ENCODE measurements around the gene KDM4D. TPM values are rescaled to one million over a fixed set of nuclear protein-coding genes. Genes with fewer than 3 reads are reported as not detected.

KDM4D gene
- total and polyA plus RNA-seq, 2 experiments from 2014 or later: 0.65 to 0.94 TPM

DNA sequence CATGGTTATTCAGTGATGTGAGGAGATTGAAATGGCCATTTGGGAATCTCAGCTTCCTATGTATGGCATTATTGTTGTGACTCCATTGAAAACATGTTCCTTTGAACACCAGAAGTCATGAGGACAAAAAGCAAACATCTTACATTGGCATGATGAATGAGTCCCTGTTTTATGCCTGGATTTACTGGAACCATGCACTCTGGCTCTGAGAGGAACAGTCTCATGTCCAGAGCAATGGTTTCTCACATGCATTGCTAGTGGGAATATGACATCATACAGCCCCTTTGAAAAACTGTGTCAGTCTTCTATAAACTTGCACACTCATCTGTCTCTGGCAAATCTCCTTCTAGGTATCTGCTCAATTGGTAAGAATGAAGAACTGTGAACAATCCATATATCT lies 72.3 kb downstream of the KDM4D start:
- ATAC-seq: no peak
- peaks cover 1% of the 10 kb centered on the region for H3K27me3 Mint-ChIP-seq (ENCODE audit: insufficient read depth, low read depth, poor library complexity)

More for the DNA sequence above, 72.3 kb downstream of the KDM4D start:
- H3K27ac ChIP-seq (ENCODE audit: low read depth): no peak overlapping the region
- H4K20me1 ChIP-seq (replicated peaks; ENCODE audit: insufficient read depth): no peaks in the 10 kb centered on the region
- Mint-ChIP-seq H3K4me3 (no peak overlapping the region), H3K27ac (no peak overlapping the region), H3K36me3 (ENCODE audit: low read depth) (no peaks in the 10 kb centered on the region), H3K4me1 (no peaks in the 10 kb centered on the region), H3K9me3 (no peaks in the 10 kb centered on the region)
- H2AFZ ChIP-seq: no peak overlapping the region
- no peaks in the 10 kb centered on the region for H3K4me1 ChIP-seq (ENCODE audit: insufficient read depth)
- no peak for DNase-seq (ENCODE audit: low spot score)
- no peak overlapping the region for H3K4me3 ChIP-seq
- no peaks in the 10 kb centered on the region for H3K36me3 ChIP-seq (ENCODE audit: insufficient read depth)
- no peaks in the 10 kb centered on the region for H3F3A ChIP-seq (replicated peaks; ENCODE audit: low read depth)
- no peak overlapping the region for H3K4me2 ChIP-seq
- TF ChIP-seq STAT1 (IDR thresholded peaks at IDR 0.05; ENCODE audit: unreplicated experiment) (no peak), POLR2AphosphoS5 (IDR thresholded peaks at IDR 0.05; ENCODE audit: low read depth) (no peak), ZNF331 (CRISPR knock-in tag; IDR thresholded peaks at IDR 0.05; ENCODE audit: low read depth) (no peak), JUNB (IDR thresholded peaks at IDR 0.05; ENCODE audit: unreplicated experiment) (no peak), EZH2phosphoT487 (IDR thresholded peaks at IDR 0.05; ENCODE audit: unreplicated experiment) (no peak), EZH2 (IDR thresholded peaks at IDR 0.05; ENCODE audit: low read depth, unreplicated experiment) (no peak), CREB1 (CRISPR knock-in tag; IDR thresholded peaks at IDR 0.05; ENCODE audit: low read depth) (no peak), ZNF114 (CRISPR knock-in tag; IDR thresholded peaks at IDR 0.05) (no peak), NANOG (IDR thresholded peaks at IDR 0.05; ENCODE audit: borderline replicate concordance) (no peak)
- TF ChIP-seq, protein P1, sequence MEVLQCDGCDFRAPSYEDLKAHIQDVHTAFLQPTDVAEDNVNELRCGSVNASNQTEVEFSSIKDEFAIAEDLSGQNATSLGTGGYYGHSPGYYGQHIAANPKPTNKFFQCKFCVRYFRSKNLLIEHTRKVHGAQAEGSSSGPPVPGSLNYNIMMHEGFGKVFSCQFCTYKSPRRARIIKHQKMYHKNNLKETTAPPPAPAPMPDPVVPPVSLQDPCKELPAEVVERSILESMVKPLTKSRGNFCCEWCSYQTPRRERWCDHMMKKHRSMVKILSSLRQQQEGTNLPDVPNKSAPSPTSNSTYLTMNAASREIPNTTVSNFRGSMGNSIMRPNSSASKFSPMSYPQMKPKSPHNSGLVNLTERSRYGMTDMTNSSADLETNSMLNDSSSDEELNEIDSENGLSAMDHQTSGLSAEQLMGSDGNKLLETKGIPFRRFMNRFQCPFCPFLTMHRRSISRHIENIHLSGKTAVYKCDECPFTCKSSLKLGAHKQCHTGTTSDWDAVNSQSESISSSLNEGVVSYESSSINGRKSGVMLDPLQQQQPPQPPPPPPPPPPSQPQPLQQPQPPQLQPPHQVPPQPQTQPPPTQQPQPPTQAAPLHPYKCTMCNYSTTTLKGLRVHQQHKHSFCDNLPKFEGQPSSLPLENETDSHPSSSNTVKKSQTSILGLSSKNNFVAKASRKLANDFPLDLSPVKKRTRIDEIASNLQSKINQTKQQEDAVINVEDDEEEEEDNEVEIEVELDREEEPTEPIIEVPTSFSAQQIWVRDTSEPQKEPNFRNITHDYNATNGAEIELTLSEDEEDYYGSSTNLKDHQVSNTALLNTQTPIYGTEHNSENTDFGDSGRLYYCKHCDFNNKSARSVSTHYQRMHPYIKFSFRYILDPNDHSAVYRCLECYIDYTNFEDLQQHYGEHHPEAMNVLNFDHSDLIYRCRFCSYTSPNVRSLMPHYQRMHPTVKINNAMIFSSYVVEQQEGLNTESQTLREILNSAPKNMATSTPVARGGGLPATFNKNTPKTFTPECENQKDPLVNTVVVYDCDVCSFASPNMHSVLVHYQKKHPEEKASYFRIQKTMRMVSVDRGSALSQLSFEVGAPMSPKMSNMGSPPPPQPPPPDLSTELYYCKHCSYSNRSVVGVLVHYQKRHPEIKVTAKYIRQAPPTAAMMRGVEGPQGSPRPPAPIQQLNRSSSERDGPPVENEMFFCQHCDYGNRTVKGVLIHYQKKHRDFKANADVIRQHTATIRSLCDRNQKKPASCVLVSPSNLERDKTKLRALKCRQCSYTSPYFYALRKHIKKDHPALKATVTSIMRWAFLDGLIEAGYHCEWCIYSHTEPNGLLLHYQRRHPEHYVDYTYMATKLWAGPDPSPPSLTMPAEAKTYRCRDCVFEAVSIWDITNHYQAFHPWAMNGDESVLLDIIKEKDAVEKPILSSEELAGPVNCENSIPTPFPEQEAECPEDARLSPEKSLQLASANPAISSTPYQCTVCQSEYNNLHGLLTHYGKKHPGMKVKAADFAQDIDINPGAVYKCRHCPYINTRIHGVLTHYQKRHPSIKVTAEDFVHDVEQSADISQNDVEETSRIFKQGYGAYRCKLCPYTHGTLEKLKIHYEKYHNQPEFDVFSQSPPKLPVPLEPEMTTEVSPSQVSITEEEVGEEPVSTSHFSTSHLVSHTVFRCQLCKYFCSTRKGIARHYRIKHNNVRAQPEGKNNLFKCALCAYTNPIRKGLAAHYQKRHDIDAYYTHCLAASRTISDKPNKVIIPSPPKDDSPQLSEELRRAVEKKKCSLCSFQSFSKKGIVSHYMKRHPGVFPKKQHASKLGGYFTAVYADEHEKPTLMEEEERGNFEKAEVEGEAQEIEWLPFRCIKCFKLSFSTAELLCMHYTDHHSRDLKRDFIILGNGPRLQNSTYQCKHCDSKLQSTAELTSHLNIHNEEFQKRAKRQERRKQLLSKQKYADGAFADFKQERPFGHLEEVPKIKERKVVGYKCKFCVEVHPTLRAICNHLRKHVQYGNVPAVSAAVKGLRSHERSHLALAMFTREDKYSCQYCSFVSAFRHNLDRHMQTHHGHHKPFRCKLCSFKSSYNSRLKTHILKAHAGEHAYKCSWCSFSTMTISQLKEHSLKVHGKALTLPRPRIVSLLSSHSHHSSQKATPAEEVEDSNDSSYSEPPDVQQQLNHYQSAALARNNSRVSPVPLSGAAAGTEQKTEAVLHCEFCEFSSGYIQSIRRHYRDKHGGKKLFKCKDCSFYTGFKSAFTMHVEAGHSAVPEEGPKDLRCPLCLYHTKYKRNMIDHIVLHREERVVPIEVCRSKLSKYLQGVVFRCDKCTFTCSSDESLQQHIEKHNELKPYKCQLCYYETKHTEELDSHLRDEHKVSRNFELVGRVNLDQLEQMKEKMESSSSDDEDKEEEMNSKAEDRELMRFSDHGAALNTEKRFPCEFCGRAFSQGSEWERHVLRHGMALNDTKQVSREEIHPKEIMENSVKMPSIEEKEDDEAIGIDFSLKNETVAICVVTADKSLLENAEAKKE (CRISPR knock-in tag; IDR thresholded peaks at IDR 0.05): no peak
- TF ChIP-seq, protein P2, sequence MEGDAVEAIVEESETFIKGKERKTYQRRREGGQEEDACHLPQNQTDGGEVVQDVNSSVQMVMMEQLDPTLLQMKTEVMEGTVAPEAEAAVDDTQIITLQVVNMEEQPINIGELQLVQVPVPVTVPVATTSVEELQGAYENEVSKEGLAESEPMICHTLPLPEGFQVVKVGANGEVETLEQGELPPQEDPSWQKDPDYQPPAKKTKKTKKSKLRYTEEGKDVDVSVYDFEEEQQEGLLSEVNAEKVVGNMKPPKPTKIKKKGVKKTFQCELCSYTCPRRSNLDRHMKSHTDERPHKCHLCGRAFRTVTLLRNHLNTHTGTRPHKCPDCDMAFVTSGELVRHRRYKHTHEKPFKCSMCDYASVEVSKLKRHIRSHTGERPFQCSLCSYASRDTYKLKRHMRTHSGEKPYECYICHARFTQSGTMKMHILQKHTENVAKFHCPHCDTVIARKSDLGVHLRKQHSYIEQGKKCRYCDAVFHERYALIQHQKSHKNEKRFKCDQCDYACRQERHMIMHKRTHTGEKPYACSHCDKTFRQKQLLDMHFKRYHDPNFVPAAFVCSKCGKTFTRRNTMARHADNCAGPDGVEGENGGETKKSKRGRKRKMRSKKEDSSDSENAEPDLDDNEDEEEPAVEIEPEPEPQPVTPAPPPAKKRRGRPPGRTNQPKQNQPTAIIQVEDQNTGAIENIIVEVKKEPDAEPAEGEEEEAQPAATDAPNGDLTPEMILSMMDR (conservative IDR thresholded peaks at IDR 0.05; ENCODE audit: low read depth in 2 of 2): no peak
- TF ChIP-seq, protein P3, sequence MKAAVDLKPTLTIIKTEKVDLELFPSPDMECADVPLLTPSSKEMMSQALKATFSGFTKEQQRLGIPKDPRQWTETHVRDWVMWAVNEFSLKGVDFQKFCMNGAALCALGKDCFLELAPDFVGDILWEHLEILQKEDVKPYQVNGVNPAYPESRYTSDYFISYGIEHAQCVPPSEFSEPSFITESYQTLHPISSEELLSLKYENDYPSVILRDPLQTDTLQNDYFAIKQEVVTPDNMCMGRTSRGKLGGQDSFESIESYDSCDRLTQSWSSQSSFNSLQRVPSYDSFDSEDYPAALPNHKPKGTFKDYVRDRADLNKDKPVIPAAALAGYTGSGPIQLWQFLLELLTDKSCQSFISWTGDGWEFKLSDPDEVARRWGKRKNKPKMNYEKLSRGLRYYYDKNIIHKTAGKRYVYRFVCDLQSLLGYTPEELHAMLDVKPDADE (IDR thresholded peaks at IDR 0.05): no peak
- TF ChIP-seq, protein P4, sequence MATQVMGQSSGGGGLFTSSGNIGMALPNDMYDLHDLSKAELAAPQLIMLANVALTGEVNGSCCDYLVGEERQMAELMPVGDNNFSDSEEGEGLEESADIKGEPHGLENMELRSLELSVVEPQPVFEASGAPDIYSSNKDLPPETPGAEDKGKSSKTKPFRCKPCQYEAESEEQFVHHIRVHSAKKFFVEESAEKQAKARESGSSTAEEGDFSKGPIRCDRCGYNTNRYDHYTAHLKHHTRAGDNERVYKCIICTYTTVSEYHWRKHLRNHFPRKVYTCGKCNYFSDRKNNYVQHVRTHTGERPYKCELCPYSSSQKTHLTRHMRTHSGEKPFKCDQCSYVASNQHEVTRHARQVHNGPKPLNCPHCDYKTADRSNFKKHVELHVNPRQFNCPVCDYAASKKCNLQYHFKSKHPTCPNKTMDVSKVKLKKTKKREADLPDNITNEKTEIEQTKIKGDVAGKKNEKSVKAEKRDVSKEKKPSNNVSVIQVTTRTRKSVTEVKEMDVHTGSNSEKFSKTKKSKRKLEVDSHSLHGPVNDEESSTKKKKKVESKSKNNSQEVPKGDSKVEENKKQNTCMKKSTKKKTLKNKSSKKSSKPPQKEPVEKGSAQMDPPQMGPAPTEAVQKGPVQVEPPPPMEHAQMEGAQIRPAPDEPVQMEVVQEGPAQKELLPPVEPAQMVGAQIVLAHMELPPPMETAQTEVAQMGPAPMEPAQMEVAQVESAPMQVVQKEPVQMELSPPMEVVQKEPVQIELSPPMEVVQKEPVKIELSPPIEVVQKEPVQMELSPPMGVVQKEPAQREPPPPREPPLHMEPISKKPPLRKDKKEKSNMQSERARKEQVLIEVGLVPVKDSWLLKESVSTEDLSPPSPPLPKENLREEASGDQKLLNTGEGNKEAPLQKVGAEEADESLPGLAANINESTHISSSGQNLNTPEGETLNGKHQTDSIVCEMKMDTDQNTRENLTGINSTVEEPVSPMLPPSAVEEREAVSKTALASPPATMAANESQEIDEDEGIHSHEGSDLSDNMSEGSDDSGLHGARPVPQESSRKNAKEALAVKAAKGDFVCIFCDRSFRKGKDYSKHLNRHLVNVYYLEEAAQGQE (IDR thresholded peaks at IDR 0.05; ENCODE audit: unreplicated experiment): no peak
- H3K27me3 ChIP-seq (ENCODE audit: insufficient read depth): no peaks in the 10 kb centered on the region
- no peaks in the 10 kb centered on the region for H3K9me2 ChIP-seq (ENCODE audit: insufficient read depth)
- no peaks in the 10 kb centered on the region for H3K79me2 ChIP-seq (replicated peaks; ENCODE audit: insufficient read depth)

Measured in GM23338 (cell line).